HUDEP-2 (cell line): ENCODE results near the gene NDRG2.

Experiments
- DNase-seq, 76 experiments: peaks; one replicate each; lab custom pipeline; 2025; ENCODE audit not compliant: unreplicated experiment in 76 of 76; lab: John Stamatoyannopoulos, UW

NDRG2 gene

GRCh38 chr14:21024585-21025370 lies at the start of gene NDRG2:
Gene NDRG2, minus strand, starts transcription at chr14:21025061. Its CDS starts 1,746 bp downstream, at chr14:21023315.
- DNase-seq, result peak in 11 of 76 experiments; percentile 7 to 34 (median 20)

GRCh38 chr14:21073921-21074320 lies 49.1 kb upstream of the NDRG2 start:
- no peak for DNase-seq

DNA sequence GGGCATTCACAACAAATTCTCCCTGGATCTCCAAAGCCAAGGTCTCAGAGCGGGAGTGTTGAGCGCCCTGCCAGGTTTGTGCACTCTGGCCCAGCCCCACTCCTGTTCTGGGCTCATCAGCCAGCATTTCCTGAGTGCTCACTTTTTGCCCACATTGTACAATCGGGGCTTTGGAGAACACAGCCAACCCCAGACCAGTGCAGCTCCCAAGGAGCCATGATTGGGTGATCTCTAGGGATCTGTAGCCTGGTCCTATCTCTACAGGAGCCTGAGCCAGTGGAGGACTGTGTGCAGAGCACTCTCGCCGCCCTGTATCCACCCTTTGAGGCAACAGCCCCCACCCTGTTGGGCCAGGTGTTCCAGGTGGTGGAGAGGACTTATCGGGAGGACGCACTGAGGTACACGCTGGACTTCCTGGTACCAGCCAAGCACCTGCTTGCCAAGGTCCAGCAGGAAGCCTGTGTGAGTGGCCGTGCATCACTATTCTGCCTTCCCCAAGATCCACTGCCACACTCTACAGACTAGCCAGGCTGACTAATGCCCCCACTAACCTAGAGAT lies 48.0 kb upstream of the NDRG2 start:
- no peak for DNase-seq

DNA sequence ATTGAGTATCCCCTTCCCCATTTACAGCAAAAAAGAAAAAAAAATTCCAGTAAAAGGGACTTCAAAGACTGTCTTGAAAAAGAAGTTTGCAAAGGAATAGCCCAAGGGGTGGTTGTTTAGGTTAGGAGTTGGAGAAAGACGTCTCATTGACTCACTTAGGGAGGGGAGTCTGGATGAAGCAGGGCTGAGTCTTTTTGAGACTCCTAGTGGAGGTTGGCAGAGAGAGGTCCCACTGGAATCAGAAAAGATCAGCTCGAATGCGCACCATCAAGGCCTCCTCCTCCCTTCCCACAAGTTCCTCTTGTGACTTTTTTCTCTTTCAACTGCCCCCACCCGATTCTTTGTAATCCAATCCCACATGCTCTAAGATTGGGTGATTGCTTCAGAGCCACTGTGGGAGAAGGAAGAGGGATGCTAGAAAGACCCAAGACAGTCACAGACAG lies 47.2 kb upstream of the NDRG2 start:
- no peak for DNase-seq

DNA sequence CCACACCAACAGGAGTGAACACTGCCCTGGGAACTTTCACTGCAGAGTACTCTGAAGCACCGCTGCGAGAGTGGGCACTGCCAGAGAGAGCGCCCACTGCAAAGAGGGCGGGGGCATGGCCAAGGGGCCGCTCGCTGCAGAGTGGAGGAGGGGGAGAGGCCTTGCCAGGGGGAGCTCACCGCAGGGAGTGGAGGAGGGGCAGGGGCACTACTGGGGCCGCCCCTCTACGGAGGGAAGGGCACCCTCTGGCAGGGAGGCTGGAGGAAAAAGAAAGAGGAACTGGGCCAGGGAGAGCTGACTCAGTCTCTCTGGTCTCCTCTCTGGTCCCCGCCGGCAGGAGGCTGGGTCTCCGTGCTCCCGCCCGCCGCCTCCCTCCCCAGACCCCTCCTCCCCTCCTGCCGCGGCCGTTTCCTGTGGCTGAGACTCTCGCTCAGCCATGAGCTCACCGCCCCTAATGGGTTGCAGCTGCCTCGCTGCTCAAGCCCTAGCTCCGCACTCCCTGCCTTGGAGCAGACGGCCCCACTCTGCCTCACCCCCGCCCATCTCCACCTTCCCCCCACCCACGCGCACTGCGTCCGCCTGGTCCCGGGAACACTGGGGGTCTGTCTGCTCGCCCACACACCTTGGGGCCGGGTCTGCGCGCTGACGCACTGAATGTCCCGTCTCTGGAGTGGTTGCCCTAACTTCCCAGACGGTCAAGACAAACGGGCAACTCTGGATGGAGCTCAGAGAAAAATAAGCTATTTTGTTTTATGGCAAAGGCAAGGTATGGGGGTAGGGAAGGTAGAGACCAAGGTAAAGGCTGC lies 46.6 kb upstream of the NDRG2 start:
- DNase-seq, result peak in 6 of 76 experiments; percentile 4 to 31 (median 22)

DNA sequence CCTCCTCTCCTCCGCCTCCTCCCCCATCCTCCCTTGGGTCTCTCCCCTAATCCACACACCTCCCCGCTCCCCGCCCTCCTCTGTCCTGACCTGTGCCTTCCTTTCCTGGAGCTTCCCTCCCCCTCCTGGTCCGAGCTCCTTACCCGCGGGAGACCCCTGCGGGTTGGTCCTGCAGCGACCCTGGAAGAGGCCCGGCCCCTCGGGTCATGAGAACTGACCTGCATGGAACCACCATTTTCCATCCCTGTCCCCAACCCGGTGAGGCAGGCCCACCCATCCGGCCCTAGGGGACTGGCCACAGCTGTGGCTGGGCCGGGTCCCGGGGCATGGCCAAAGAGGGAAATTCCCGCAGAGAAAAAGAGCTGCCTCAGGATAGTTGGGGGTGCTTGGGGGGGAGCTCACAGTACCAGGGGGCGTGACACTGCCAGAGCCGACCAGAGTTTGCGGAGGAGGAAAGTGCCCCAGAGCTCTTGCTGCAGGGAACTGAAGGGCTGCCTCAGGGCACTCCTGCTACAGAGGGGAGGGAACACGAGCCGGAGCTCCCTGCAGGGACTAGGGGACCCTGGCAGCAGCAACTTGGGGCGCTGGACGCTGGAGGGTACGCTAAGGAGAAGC lies 45.9 kb upstream of the NDRG2 start:
- peak in 9 of 76 experiments; percentile 10 to 31 (median 13) for DNase-seq

DNA sequence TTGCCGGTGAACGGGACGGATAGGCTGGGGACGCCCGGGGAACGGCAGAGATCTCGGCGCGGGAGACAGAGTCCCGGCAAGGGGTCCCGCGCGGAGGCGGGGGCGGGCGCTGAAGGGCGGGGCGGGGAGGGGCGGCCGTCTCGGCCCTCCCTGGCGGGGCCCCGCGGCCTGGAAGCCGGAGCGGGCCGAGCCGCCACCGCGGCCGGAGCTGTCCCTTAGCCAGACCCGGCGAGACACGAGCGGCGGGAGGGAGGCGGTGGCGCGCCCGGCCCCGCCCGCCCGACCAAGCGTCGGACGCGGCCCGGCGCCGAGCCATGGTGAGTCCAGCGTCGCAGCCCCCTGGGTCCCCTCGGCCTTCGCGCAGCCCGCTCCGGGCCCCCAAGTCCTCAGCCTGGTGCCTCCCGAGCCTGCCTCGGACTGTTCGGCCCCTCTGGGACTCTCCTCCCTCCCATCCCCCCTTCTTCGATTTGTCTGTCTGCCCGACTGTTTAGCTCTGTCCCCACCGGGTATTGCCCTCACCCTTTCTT lies 45.3 kb upstream of the NDRG2 start, which contains the start of gene ARHGEF40:
ARHGEF40 (plus strand) TSS at position 222 of the 527 bp plus-strand sequence; CDS start at position 315, 93 bp downstream.
- peak in 1 of 76 experiments; percentile 7 for DNase-seq

GRCh38 chr14:21069388-21070082 lies 44.7 kb upstream of the NDRG2 start:
- no peak for DNase-seq

DNA sequence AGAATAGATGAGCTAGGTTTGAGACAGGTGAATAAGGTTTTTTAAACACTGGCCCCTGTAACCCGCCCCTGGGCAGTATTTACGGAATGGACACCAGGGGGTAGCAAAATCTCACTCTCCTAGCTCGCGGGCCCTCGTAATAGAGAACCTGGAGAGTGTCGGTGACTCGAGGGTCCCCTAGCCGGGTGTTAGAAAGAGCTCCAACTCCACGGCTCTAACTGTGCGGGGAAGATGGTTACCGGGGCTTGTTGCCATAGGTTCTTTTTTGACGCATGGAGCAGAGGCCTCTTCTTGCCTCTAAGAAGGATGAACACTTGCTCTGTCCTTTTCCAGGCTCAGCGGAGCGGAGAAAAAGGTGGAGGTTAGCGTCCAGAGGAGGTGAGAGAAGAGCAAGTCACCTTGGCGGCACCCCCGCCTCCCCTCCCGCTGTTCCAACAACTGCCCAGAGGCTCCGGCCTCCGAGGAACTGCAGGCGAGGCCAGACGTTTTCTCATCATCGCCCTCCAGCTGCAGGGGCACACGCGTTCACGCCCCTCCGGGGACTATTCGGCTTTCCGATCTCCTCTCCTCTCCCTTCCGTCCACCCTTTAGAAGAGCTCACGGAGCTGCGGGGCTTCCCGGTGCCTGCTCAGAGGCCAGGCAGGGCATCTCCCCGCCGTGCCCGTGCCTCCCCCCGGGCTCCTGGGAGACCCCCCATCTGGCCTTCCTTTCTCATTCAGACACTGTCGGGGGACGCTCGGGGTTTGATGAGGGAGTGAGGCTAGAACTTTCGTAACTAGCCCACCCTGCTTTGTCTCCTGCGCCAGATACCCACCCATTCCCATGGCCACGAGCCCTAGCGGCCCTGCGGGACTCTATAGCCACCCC lies 43.9 kb upstream of the NDRG2 start:
- peak in 31 of 76 experiments; percentile 7 to 51 (median 23) for DNase-seq

DNA sequence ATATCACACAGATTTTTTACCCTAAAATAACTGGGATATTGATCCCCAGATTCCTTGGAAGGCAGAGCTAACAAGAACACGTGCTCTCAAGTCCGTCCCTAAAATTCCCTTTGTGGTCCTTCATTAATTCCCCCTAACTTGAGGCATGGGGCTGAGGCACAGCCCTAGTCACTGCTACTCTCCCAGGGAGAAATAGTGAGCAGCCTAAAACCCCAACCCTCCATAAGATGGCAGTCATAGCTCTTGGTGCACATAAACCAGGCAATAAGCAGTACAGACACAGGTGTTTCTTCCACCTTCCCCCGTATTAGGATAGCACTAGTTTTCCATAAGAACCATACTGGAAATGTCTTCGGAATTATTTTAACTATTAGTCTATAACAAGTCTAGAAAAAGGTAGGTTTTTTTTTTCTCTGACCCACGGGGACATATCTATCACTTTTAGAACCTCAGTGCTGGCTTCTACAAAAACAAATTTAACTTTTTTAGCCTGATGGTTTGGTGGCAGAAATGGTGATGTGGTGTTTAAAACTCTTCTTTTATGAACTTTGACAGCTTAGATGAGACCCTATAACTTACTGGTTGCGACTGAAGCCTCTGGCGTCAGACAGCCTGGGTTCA lies 42.1 kb upstream of the NDRG2 start:
- no peak for DNase-seq

- DNase-seq, result no peak
Measured at GRCh38 chr14:21063479-21063878, 38.6 kb upstream of the NDRG2 start.

- no peak for DNase-seq
Measured at GRCh38 chr14:21061347-21061668, 36.4 kb upstream of the NDRG2 start.

GRCh38 chr14:21060614-21061346 lies 35.9 kb upstream of the NDRG2 start:
- DNase-seq, result no peak

DNA sequence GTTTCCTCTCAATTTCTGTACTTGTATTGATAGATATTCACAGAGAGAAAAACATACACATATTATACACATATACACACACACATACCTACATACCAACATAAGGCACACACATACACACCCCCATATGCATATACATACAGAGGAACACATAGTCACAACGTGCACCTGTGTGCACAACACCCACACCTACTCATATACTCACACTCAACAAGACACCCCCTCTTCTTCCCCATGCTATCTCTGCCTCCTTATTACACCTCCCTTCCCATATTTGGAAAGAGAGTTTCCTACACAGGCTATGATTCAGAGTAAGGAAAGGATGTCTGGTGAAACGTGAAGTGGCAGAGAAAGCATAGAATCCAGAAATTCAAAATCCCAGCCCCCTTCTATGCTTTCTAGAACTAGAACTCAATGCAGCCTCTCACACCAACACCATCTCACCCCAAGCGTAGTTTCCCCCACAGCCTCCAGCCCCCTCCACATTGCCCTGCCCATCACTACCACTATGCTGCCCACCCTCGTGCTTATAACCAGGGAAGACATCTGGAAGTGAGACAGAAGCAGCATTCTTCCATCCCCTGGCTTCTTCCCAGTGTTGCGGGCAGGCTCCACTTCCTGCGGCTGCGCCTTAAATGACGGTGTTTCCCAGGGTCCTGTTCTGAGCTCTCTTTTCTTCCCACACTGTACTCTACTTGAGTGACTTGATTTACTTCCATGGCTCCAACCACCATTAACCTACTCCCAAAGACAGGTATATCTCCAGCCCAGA lies 35.2 kb upstream of the NDRG2 start:
- DNase-seq, result no peak

DNA sequence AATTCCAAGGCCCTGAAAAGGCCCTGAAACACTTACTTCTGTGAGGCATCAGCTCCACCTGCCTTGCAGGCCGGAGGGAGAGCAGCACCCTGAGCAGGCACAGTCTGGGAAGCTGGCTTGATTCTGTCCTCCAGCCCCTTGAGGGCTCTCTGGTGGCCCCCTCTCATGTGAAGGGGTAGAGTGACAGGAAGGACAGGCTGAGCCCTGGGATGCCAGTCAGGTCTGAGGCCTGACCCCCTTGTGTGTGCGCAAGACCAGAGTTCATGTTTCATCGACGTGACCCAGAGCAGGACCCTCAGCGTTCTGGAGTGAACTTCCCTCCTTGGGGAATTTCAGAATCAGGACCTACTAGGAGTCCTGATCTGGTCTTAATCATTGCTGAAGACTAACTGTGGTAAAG lies 34.0 kb upstream of the NDRG2 start:
- no peak for DNase-seq

- peak in 5 of 76 experiments; percentile 3 to 17 (median 9) for DNase-seq
Measured at GRCh38 chr14:21057803-21058675, 33.2 kb upstream of the NDRG2 start, which contains the start of gene RNASE8. Gene RNASE8, plus strand, starts transcription at chr14:21057822. Its CDS starts 71 bp downstream, at chr14:21057893.
